Posterior cingulate gyrus (tissue), 11 donors: Measurements from ENCODE around the gene SLC6A13.
"Not testable (repeated sequence)": the region's sequence is repeated elsewhere in the genome, so short reads cannot be mapped to it uniquely, and the experiment has no call there.

Experiments
- DNase-seq, 10 donors: peaks; one replicate each; pipeline versions ENCODE4 v3.0.0 to v3.0.0-alpha.2; 2020 to 2021; ENCODE audit warnings: mixed read lengths in 3 of 10
- intact Hi-C: fragments of 100-400 bp; cut with DNase I; formaldehyde crosslinking; loops from one replicate; pipeline ENCODE4 v1.15.1; 2023

The SLC6A13 gene

DNA sequence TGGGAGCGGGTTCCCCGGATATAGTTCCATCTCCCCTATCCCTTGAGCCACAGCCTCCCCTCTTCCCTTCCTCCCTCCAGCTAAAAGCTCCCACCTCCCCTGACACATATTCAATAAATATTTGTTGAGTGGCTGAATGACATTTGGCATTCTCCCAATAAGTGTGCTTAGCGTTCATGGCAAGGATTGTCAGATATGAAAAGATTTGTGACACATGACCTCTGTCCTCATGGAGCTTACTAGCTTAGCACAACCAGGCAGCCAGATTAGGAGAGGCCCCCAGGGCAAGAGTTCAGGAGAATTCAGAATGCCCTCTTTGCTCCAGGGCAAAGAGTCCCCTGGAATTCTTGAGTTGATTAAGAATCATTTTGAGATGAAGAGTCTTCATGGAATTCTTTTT is 26.2 kb downstream of the SLC6A13 start:
- intact Hi-C loops = no loop called here
- DNase-seq = no peak

- intact Hi-C loops = not testable (repeated sequence)
Observed at GRCh38 chr12:235967-236366, 26.7 kb downstream of the SLC6A13 start.

GRCh38 chr12:234891-235415 is 27.7 kb downstream of the SLC6A13 start:
- no peak for DNase-seq
- intact Hi-C loops = no loop called here

More at GRCh38 chr12:235967-236366, 26.7 kb downstream of the SLC6A13 start:
- not testable (repeated sequence) for DNase-seq

DNA sequence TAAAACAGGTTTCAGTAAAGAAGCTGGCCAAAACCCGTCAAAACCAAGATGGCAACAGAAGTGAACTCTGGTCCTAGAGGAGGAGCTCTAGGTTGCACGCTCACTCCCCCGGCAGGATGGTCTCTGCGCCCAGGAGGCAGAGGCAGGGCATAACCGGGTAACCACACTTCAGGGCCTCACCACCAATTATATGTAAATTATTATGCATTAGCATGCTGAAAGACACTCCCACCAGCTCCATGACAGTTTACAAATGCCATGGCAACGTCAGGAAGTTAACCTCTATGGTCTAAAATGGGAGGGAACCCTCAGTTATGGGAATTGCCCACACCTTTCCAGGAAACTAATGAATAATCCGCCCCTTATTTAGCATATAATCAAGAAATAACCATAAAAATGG is 28.6 kb downstream of the SLC6A13 start:
- no peak for DNase-seq
- intact Hi-C loops = no loop called here

- intact Hi-C loops = no loop called here
- DNase-seq = no peak
Observed at GRCh38 chr12:233615-233968, 29.0 kb downstream of the SLC6A13 start.

- DNase-seq = peak in 1 of 10 donors; percentile 67
- intact Hi-C loops = no loop called here
Observed at GRCh38 chr12:232731-233614, 29.7 kb downstream of the SLC6A13 start.

GRCh38 chr12:230925-231671 is 31.5 kb downstream of the SLC6A13 start:
- peak; percentile 33 to 88 (median 46) for DNase-seq
- intact Hi-C loops = no loop called here

GRCh38 chr12:229441-230191 is 33.0 kb downstream of the SLC6A13 start:
- intact Hi-C loops = no loop called here

GRCh38 chr12:228846-229200 is 33.8 kb downstream of the SLC6A13 start:
- DNase-seq = no peak
- intact Hi-C loops = no loop called here

More at GRCh38 chr12:229441-230191, 33.0 kb downstream of the SLC6A13 start:
- peak in 7 of 10 donors; percentile 20 to 83 (median 53) for DNase-seq

DNA sequence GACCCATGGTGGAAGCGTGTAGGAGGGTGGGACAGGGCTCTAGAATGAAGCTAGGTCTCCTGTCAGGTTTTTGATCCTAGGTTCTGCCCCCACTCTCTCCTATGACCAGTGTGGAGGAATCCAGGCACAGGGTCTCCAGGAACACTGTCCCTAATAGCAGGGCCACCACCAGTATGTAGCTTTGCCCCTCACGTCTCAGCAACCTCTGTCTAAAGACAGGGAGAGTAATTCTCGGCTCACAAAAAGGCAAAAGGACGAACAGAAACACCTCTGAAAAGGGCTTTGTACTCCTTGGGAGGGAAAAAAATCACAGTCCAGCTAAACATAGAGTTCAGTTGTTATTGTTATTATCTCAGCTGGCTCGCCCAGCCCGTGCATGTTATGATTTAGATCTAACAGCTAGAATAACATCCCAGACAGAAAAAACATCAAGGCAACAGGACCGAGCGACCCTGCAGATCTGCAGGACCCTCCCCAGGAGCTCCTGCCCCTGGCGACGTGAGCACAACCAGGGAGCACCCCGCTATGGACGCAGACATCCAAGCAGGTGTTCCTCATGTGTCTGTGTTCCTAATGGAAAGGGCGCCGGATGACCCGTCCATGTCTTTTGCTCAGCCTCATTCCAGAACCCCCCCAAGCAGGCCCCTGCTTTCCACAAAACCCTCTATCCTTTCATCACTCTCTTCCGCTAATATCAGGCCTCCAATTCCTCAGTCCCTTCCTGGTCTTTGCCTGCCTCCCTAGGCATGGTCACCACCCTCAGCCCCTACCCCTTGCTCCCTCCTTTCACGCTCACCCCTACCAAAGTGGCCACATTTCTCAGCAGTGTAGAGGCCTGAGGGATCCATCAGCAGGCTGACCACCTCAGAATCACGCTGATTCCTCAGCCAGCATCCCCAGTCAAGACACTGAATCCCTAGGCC is 34.5 kb downstream of the SLC6A13 start:
- intact Hi-C loops = no loop called here
- DNase-seq = peak in 1 of 10 donors; percentile 72

- DNase-seq = peak in 1 of 10 donors; percentile 55
- intact Hi-C loops = no loop called here
Observed at GRCh38 chr12:227286-227915, 35.2 kb downstream of the SLC6A13 start.

DNA sequence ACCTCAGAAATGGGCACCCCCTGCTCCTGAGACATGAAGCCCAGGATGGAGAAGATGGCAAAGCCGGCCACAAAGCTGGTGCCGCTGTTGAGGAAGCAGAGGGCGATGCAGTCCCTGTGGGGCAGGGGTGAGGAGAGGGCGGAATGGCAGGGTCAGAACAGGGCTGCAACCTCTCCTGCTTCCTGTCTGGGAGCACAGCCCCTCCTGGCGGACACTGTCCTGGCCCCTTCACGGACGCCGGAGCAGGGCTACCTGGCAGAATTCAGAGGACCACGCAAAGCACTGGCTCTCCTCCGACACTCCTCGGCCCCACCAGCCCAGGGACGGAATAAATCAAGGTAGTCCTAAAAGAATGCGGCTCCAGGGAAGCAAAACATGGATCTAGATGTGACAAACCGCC is 36.2 kb downstream of the SLC6A13 start:
- intact Hi-C loops = no loop called here
- DNase-seq = peak in 2 of 10 donors; percentile 59 to 71

DNA sequence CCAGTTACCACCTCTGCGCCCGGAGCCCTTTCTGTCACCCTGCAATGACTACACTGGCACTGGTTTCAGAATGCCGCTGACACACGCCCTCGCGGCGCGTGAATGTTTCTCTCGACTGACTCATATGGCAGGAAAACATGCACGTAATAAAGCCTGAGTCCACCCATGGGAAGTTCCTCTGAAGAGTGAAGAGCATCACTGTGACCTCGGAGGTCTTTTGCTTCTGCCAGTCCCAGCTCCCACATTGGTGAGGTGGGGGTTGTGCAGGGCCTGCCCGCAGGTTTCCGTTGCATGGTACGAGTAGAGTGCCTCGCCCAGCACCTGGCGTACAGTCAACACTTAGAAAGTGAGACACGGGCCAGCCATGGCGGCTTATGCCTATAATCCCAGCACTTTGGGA is 37.6 kb downstream of the SLC6A13 start:
- intact Hi-C loops = no loop called here
- DNase-seq = peak in 1 of 10 donors; percentile 64

DNA sequence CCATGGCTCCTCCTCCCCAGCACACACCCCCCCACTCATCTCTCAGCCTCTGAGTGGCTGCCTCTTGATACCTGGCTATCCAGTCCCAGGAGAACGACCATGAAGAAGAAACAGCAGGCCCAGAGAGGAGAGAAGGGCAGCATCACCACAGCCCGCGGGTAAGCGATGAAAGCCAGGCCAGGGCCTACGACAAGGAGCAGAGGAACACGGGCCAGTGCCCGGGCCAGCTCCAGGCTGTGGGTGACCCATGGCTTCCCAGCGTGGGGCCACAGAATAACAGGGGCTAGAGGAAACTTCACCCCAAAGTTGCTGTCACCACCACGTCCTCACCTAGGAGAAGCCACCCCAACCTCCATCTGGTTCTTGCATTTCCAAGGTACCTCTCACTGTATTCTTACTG is 38.3 kb downstream of the SLC6A13 start:
- intact Hi-C loops = no loop called here
- DNase-seq = peak in 2 of 10 donors; percentile 57 to 63

DNA sequence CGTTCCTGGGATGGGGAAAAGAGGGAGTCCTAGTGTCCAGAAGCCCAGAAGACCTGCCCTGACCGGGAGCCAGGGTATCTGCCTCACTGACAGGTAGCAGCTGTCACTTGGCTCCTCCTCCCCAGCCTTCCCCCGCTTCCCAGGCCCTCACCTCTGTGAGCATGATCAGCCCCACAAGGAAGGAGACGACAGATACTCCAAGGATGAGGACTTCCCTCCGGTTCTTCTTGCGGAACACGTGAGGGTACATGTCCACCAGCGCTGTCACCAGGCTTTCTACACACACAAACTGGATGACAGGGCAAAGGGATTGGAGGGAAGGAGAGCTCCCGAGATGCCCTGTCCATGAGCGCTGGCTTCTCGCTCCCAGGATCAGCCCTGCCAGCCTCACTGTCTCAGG is 38.8 kb downstream of the SLC6A13 start:
- DNase-seq = peak in 2 of 10 donors; percentile 11 to 69
- intact Hi-C loops = no loop called here

GRCh38 chr12:221736-222135 is 40.9 kb downstream of the SLC6A13 start:
- intact Hi-C loops = no loop called here

DNA sequence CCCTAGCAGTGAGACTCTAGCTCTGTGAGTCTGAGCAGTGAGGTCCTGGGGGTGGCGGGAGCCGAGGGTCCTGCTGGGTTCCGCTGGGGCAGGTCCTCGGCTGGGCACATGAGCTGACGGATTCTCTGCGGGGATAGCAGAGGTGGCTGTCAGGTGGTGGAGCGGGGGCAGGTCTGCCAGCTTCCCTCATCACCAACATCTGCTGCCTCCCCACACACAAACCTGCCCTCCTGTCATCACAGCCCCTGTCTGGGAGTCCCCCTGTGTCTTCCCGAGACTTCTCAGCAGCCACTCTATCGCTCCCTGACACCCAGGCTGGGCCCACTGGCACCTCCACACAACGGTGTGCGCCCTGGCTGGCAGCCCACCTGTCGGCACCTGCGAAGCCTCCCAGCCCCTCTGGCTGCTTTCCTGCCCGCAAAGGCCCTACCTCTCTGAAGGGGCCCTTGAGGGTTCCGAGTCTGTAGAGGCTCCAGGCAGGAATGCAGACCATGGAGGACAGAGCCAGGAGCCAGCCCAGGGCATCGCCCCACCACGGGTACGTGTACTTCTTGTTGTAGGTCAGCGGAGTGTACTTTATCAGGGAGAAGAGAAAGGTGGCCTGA is 41.6 kb downstream of the SLC6A13 start:
- intact Hi-C loops = no loop called here

More at GRCh38 chr12:221736-222135, 40.9 kb downstream of the SLC6A13 start:
- peak in 1 of 10 donors; percentile 15 for DNase-seq

DNA sequence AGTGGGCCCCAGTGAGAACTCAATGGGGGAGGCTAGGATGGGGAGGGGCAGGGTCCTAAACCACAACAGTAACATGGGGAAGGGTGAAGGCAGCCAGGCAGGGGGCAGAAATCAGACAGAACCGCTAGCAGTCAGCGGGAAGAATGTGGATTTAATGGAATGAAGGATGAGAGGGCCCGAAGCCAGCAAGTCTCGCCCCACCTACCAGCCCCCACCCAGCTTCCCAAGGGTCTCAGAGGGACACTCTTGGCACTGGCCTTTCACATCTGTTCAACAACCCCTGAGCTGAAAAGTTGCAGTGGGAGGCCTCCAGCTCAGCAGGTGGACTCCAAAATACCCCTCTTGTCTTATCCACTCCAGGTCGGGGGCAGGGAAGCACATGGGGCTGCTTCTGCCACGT is 42.1 kb downstream of the SLC6A13 start:
- intact Hi-C loops = no loop called here
- DNase-seq = peak in 2 of 10 donors; percentile 21 to 44

More for the DNA sequence above, 41.6 kb downstream of the SLC6A13 start:
- peak in 3 of 10 donors; percentile 56 to 77 (median 65) for DNase-seq
